Measurements from ENCODE around the gene SEH1L. TPM values are rescaled to one million over a fixed set of nuclear protein-coding genes. Genes with fewer than 3 reads are reported as not detected.

SEH1L gene
- total and polyA plus RNA-seq, 2 experiments from 2014 or later: 30.2 to 49.5 TPM

GRCh38 chr18:12930908-12931307 is 16.9 kb upstream of the SEH1L start:
- Histone ChIP-seq H3K4me1 (ENCODE audit: insufficient read depth) (peaks cover 4% of the 10 kb centered on the region; the same call in 1 of the 2 replicates), H2AFZ (no peak overlapping the region), H4K20me1 (ENCODE audit: insufficient read depth) (no peaks in the 10 kb centered on the region), H3K79me2 (ENCODE audit: insufficient read depth) (no peaks in the 10 kb centered on the region), H3K4me3 (no peak overlapping the region), H3K4me2 (ENCODE audit: unreplicated experiment) (no peak overlapping the region), H3K9me2 (ENCODE audit: insufficient read depth) (no peaks in the 10 kb centered on the region; the same call in 1 of the 2 replicates), H3F3A (ENCODE audit: insufficient read depth) (no peaks in the 10 kb centered on the region), H3K27ac (no peak overlapping the region), H3K9me3 (ENCODE audit: low read depth) (no peaks in the 10 kb centered on the region), H3K27me3 (replicated peaks; ENCODE audit: insufficient read depth) (no peaks in the 10 kb centered on the region), H3K9ac (no peak overlapping the region), H3K36me3 (ENCODE audit: low read depth) (no peaks in the 10 kb centered on the region)
- in situ Hi-C loops (cut with MboI): loop anchor here (5.0 to 25.0 kb wide), 2 partner anchors 199 to 544 kb away; partner anchors contain the start of gene AFG3L2
- 91 to 94% methylated on average over 3 of the region's 3 CpGs for WGBS, 2 experiments (ENCODE audit: low coverage in 1 of 2, low lambda C conversion rate in 2 of 2, missing lambda C conversion rate in 2 of 2)
- TF ChIP-seq EZH2phosphoT487 (IDR thresholded peaks at IDR 0.05; ENCODE audit: insufficient read depth, low read depth): no peak
- no peak for TF ChIP-seq EZH2 (IDR thresholded peaks at IDR 0.05; ENCODE audit: insufficient read depth, poor library complexity, severe bottlenecking)
- no peak for DNase-seq

DNA sequence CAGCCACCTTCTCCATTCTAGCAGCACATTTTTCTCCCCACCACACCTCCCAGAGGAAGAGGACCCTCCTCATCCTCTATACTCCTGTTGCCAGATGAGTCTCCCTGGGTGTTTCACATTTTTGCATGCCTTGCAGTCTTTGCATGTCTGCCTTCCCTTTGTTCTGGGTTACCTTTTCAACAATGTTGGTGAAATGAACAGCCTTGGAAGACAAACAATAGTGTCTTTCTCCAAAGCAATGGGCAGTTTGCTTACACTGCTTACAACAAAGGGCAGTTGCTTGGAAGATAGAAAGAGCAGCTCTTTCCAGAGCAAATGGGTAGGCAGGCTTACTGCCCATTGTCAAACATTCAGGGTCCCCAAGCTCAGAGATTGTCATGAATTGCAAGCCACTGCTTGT is 14.5 kb upstream of the SEH1L start:
- H3K9me3 ChIP-seq (ENCODE audit: low read depth): no peaks in the 10 kb centered on the region
- no peaks in the 10 kb centered on the region for H3K36me3 ChIP-seq (ENCODE audit: low read depth)
- no peak overlapping the region for H2AFZ ChIP-seq
- in situ Hi-C loops (cut with MboI): loop anchor here (5.0 to 25.0 kb wide), 2 partner anchors 201 to 546 kb away; partner anchors contain the start of gene AFG3L2
- TF ChIP-seq EZH2phosphoT487 (IDR thresholded peaks at IDR 0.05; ENCODE audit: insufficient read depth, low read depth) (no peak), EZH2 (IDR thresholded peaks at IDR 0.05; ENCODE audit: insufficient read depth, poor library complexity, severe bottlenecking) (no peak)
- H3F3A ChIP-seq (ENCODE audit: insufficient read depth): no peaks in the 10 kb centered on the region
- no peaks in the 10 kb centered on the region for H3K79me2 ChIP-seq (ENCODE audit: insufficient read depth)
- peaks cover 4% of the 10 kb centered on the region; the same call in 1 of the 2 replicates for H3K4me1 ChIP-seq (ENCODE audit: insufficient read depth)
- H3K9me2 ChIP-seq (ENCODE audit: insufficient read depth): no peaks in the 10 kb centered on the region; the same call in 1 of the 2 replicates
- H3K9ac ChIP-seq: no peak overlapping the region
- no peak overlapping the region for H3K4me3 ChIP-seq
- H3K27me3 ChIP-seq (replicated peaks; ENCODE audit: insufficient read depth): no peaks in the 10 kb centered on the region
- no peak overlapping the region for H3K27ac ChIP-seq
- H4K20me1 ChIP-seq (ENCODE audit: insufficient read depth): no peaks in the 10 kb centered on the region
- no peak for DNase-seq
- H3K4me2 ChIP-seq (ENCODE audit: unreplicated experiment): no peak overlapping the region

DNA sequence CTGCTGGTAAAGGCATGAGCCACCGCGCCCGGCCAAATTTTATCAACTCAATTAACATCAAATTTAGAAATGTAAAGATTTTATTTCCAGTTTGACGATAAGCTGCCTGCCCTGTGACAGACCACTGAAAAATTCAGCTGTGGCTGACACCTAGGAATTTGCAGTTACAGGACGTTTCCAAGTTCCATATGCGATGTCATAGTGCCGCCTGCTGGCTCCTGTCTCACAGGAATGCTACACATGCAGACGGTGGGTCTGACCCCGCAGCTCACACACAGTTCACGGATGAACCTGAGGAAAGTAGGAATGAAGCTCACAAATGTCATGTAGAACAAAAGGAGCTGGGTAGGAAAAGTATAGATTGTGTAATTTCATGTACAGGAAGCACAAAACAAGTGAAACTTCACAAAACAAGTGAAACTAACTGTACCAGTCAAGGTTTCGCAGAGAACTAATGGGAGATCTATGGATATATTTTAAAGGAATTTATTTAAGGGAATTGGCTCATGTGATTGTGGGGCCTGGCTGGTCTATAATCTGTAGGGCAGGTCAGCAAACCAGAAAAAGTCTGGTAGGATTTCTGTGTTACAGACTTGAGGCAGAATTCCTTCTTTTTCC is 13.2 kb upstream of the SEH1L start:
- Histone ChIP-seq H2AFZ (peak overlapping the region; percentile 82), H3K9ac (peak overlapping the region; percentile 21; the same call in 1 of the 2 replicates), H3K36me3 (ENCODE audit: low read depth) (no peaks in the 10 kb centered on the region), H3K79me2 (ENCODE audit: insufficient read depth) (no peaks in the 10 kb centered on the region), H3K4me1 (ENCODE audit: insufficient read depth) (peaks cover 4% of the 10 kb centered on the region; the same call in 1 of the 2 replicates), H3K9me3 (ENCODE audit: low read depth) (no peaks in the 10 kb centered on the region), H3F3A (ENCODE audit: insufficient read depth) (no peaks in the 10 kb centered on the region), H4K20me1 (ENCODE audit: insufficient read depth) (no peaks in the 10 kb centered on the region), H3K9me2 (ENCODE audit: insufficient read depth) (no peaks in the 10 kb centered on the region), H3K4me3 (peak overlapping the region; percentile 41; the same call in 1 of the 2 replicates), H3K27me3 (replicated peaks; ENCODE audit: insufficient read depth) (no peaks in the 10 kb centered on the region), H3K27ac (no peak overlapping the region), H3K4me2 (ENCODE audit: unreplicated experiment) (peak overlapping the region; percentile 55)
- whole genome bisulfite sequencing, 2 experiments (ENCODE audit: low coverage in 1 of 2, low lambda C conversion rate in 2 of 2, missing lambda C conversion rate in 2 of 2): 24 to 28% methylated on average over 11 of the region's 11 CpGs
- peak; percentile 90 for DNase-seq
- in situ Hi-C loops (cut with MboI): loop anchor here (5.0 to 25.0 kb wide), 2 partner anchors 202 to 547 kb away; partner anchors contain the start of gene AFG3L2
- TF ChIP-seq EZH2 (IDR thresholded peaks at IDR 0.05; ENCODE audit: insufficient read depth, poor library complexity, severe bottlenecking) (no peak), EZH2phosphoT487 (IDR thresholded peaks at IDR 0.05; ENCODE audit: insufficient read depth, low read depth) (no peak)

- Histone ChIP-seq H4K20me1 (ENCODE audit: insufficient read depth) (no peaks in the 10 kb centered on the region), H3K4me1 (ENCODE audit: insufficient read depth) (peaks cover 7% of the 10 kb centered on the region; the same call in 1 of the 2 replicates), H2AFZ (no peak overlapping the region), H3K9ac (no peak overlapping the region), H3K4me3 (no peak overlapping the region), H3K79me2 (ENCODE audit: insufficient read depth) (no peaks in the 10 kb centered on the region), H3K9me3 (ENCODE audit: low read depth) (no peaks in the 10 kb centered on the region), H3K27me3 (replicated peaks; ENCODE audit: insufficient read depth) (no peaks in the 10 kb centered on the region), H3F3A (ENCODE audit: insufficient read depth) (no peaks in the 10 kb centered on the region), H3K36me3 (ENCODE audit: low read depth) (no peaks in the 10 kb centered on the region), H3K4me2 (ENCODE audit: unreplicated experiment) (no peak overlapping the region), H3K27ac (no peak overlapping the region), H3K9me2 (ENCODE audit: insufficient read depth) (no peaks in the 10 kb centered on the region)
- in situ Hi-C loops (cut with MboI): loop anchor here (25.0 kb wide), 1 partner anchor 552 kb away; the partner anchor contains the start of gene AFG3L2
- TF ChIP-seq EZH2 (IDR thresholded peaks at IDR 0.05; ENCODE audit: insufficient read depth, poor library complexity, severe bottlenecking): no peak
- no peak for TF ChIP-seq EZH2phosphoT487 (IDR thresholded peaks at IDR 0.05; ENCODE audit: insufficient read depth, low read depth)
- 90 to 92% methylated on average over 2 of the region's 2 CpGs for WGBS, 2 experiments (ENCODE audit: low coverage in 1 of 2, low lambda C conversion rate in 2 of 2, missing lambda C conversion rate in 2 of 2)
- no peak for DNase-seq
These were observed 8.6 kb upstream of the SEH1L start for GRCh38 chr18:12939162-12939561.

Measured in GM23248 (cell line).